ENCODE results near the gene TARBP2.

Gene TARBP2

GRCh38 chr12:53524476-53524875 lies 23.4 kb downstream of the TARBP2 start:
- no peak for DNase-seq (ENCODE audit: insufficient read length, low spot score)
- FAIRE-seq: no peak
- TF ChIP-seq POU2F2 (IDR thresholded peaks at IDR 0.05; ENCODE audit: low read depth, low read length) (no peak), PAX5 (IDR thresholded peaks at IDR 0.05; ENCODE audit: insufficient read depth, low read length, severe bottlenecking) (no peak)

- TF ChIP-seq TAF1 (IDR thresholded peaks at IDR 0.05; ENCODE audit: low read depth, low read length) (no peak), POU2F2 (IDR thresholded peaks at IDR 0.05; ENCODE audit: low read depth, low read length) (no peak), POLR2AphosphoS5 (IDR thresholded peaks at IDR 0.05; ENCODE audit: low read depth, low read length) (no peak), PAX5 (IDR thresholded peaks at IDR 0.05; ENCODE audit: insufficient read depth, low read length, severe bottlenecking) (no peak), POLR2A (IDR thresholded peaks at IDR 0.05; ENCODE audit: low read depth, low read length) (no peak)
- DNase-seq (ENCODE audit: insufficient read length, low spot score) (no peak), FAIRE-seq (no peak)
Observed at GRCh38 chr12:53530061-53530460, 29.0 kb downstream of the TARBP2 start.

DNA sequence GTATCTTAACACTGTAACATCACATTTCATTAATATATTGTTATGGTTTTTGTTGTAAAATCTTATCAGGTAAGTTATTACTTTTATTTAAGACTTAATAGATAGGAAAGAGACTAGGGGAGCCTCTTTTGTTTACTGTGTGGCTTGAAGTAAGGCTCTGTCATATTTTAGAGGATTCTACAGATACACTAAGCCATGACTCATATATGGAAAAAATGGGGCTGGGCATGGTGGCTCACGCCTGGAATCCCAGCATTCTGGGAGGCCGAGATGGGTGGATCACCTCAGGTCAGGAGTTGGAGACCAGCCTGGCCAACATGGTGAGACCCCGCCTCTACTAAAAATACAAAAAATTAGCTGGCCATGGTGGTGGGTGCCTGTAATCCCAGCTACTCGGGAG lies 29.8 kb downstream of the TARBP2 start:
- TF ChIP-seq SPI1 (IDR thresholded peaks at IDR 0.05; ENCODE audit: low read depth, low read length) (no peak), POLR2A (IDR thresholded peaks at IDR 0.05; ENCODE audit: low read depth, low read length) (no peak), PAX5 (IDR thresholded peaks at IDR 0.05; ENCODE audit: insufficient read depth, low read length, severe bottlenecking) (no peak), POLR2AphosphoS5 (IDR thresholded peaks at IDR 0.05; ENCODE audit: low read depth, low read length) (no peak), POU2F2 (IDR thresholded peaks at IDR 0.05; ENCODE audit: low read depth, low read length) (no peak), TAF1 (IDR thresholded peaks at IDR 0.05; ENCODE audit: low read depth, low read length) (no peak)
- DNase-seq (ENCODE audit: insufficient read length, low spot score) (no peak), FAIRE-seq (no peak)

DNA sequence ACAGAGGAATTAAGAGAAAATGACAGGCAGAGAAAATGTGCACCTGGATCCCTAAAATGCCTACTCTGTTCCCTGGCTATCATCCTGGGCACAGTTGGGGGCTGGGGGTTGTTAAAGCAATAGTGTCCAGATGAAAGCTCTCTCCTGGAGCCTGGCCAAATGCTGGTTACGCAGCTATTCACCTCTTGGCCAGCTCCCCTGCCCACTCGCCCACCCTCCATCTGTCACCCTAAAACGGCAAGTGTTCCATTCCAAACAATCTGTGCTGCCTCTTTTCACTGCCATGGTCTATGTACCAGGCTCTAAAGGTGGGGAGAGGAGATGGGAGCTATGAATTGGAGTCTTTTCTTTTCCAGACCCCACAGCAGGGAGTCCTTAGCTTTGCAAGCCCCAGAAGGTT lies 30.9 kb downstream of the TARBP2 start:
- FAIRE-seq (no peak), DNase-seq (ENCODE audit: insufficient read length, low spot score) (no peak)
- TF ChIP-seq PAX5 (IDR thresholded peaks at IDR 0.05; ENCODE audit: insufficient read depth, low read length, severe bottlenecking): no peak
- TF ChIP-seq SPI1 (IDR thresholded peaks at IDR 0.05; ENCODE audit: low read depth, low read length): no peak
- TF ChIP-seq POU2F2 (IDR thresholded peaks at IDR 0.05; ENCODE audit: low read depth, low read length): no peak
- no peak for TF ChIP-seq POLR2AphosphoS5 (IDR thresholded peaks at IDR 0.05; ENCODE audit: low read depth, low read length)
- TF ChIP-seq TAF1 (IDR thresholded peaks at IDR 0.05; ENCODE audit: low read depth, low read length): no peak
- TF ChIP-seq POLR2A (IDR thresholded peaks at IDR 0.05; ENCODE audit: low read depth, low read length): no peak

- DNase-seq (ENCODE audit: insufficient read length, low spot score) (no peak), FAIRE-seq (no peak)
- TF ChIP-seq SPI1 (IDR thresholded peaks at IDR 0.05; ENCODE audit: low read depth, low read length) (no peak), POU2F2 (IDR thresholded peaks at IDR 0.05; ENCODE audit: low read depth, low read length) (no peak), PAX5 (IDR thresholded peaks at IDR 0.05; ENCODE audit: insufficient read depth, low read length, severe bottlenecking) (no peak), POLR2AphosphoS5 (IDR thresholded peaks at IDR 0.05; ENCODE audit: low read depth, low read length) (no peak), TAF1 (IDR thresholded peaks at IDR 0.05; ENCODE audit: low read depth, low read length) (no peak), POLR2A (IDR thresholded peaks at IDR 0.05; ENCODE audit: low read depth, low read length) (no peak)
Observed at GRCh38 chr12:53532524-53533445, 31.7 kb downstream of the TARBP2 start.

DNA sequence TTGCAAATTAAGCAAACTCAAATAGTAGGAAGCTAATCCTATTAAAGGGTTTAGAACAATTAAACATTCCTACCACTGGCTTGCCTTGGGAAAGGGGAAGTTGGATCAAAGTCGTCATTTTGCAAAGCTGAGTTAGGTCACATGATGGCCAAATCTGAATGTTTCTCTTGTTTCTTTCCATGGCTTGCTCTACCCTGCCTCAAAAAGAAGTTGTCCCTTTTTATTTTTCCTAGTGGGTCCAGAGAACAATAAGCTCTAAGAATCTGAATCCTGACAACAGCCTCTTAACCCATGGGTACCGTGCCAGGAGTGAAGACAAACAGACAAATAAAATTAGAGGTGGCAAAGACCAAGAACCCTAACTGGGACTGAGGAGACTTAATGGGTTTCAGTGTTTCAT lies 32.4 kb downstream of the TARBP2 start:
- FAIRE-seq (no peak), DNase-seq (ENCODE audit: insufficient read length, low spot score) (no peak)
- no peak for TF ChIP-seq POU2F2 (IDR thresholded peaks at IDR 0.05; ENCODE audit: low read depth, low read length)
- TF ChIP-seq POLR2AphosphoS5 (IDR thresholded peaks at IDR 0.05; ENCODE audit: low read depth, low read length): no peak
- no peak for TF ChIP-seq TAF1 (IDR thresholded peaks at IDR 0.05; ENCODE audit: low read depth, low read length)
- no peak for TF ChIP-seq SPI1 (IDR thresholded peaks at IDR 0.05; ENCODE audit: low read depth, low read length)
- no peak for TF ChIP-seq PAX5 (IDR thresholded peaks at IDR 0.05; ENCODE audit: insufficient read depth, low read length, severe bottlenecking)
- TF ChIP-seq POLR2A (IDR thresholded peaks at IDR 0.05; ENCODE audit: low read depth, low read length): no peak

- DNase-seq (ENCODE audit: insufficient read length, low spot score) (no peak), FAIRE-seq (no peak)
- no peak for TF ChIP-seq SPI1 (IDR thresholded peaks at IDR 0.05; ENCODE audit: low read depth, low read length)
- no peak for TF ChIP-seq POLR2A (IDR thresholded peaks at IDR 0.05; ENCODE audit: low read depth, low read length)
- TF ChIP-seq TAF1 (IDR thresholded peaks at IDR 0.05; ENCODE audit: low read depth, low read length): no peak
- TF ChIP-seq PAX5 (IDR thresholded peaks at IDR 0.05; ENCODE audit: insufficient read depth, low read length, severe bottlenecking): no peak
- no peak for TF ChIP-seq POLR2AphosphoS5 (IDR thresholded peaks at IDR 0.05; ENCODE audit: low read depth, low read length)
- TF ChIP-seq POU2F2 (IDR thresholded peaks at IDR 0.05; ENCODE audit: low read depth, low read length): no peak
Observed at GRCh38 chr12:53536962-53537361, 35.9 kb downstream of the TARBP2 start.

- FAIRE-seq (no peak), DNase-seq (ENCODE audit: insufficient read length, low spot score) (no peak)
- no peak for TF ChIP-seq SPI1 (IDR thresholded peaks at IDR 0.05; ENCODE audit: low read depth, low read length)
- no peak for TF ChIP-seq POLR2AphosphoS5 (IDR thresholded peaks at IDR 0.05; ENCODE audit: low read depth, low read length)
- TF ChIP-seq PAX5 (IDR thresholded peaks at IDR 0.05; ENCODE audit: insufficient read depth, low read length, severe bottlenecking): no peak
- TF ChIP-seq POU2F2 (IDR thresholded peaks at IDR 0.05; ENCODE audit: low read depth, low read length): no peak
- TF ChIP-seq POLR2A (IDR thresholded peaks at IDR 0.05; ENCODE audit: low read depth, low read length): no peak
- TF ChIP-seq TAF1 (IDR thresholded peaks at IDR 0.05; ENCODE audit: low read depth, low read length): no peak
Observed at GRCh38 chr12:53538209-53538689, 37.2 kb downstream of the TARBP2 start.

DNA sequence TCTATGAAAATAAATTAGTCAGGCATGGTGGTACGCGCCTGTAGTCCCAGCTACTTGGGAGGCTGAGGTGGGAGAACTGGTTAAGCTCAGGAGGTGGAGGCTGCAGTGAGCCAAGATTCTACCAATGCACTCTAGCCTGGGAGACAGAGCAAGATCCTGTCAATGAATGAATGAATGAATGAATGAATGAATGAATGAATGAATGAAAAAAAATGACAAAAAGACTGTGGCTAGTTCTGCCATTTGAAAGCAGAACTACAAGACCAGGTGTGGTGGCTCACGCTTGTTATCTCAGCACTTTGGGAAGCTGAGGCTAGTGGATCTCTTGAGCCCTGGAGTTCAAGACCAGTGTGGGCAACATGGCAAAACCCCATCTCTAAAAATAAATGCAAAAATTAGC lies 38.4 kb downstream of the TARBP2 start:
- TF ChIP-seq POLR2AphosphoS5 (IDR thresholded peaks at IDR 0.05; ENCODE audit: low read depth, low read length): no peak
- TF ChIP-seq PAX5 (IDR thresholded peaks at IDR 0.05; ENCODE audit: insufficient read depth, low read length, severe bottlenecking): no peak
- no peak for TF ChIP-seq SPI1 (IDR thresholded peaks at IDR 0.05; ENCODE audit: low read depth, low read length)
- TF ChIP-seq TAF1 (IDR thresholded peaks at IDR 0.05; ENCODE audit: low read depth, low read length): no peak
- TF ChIP-seq POU2F2 (IDR thresholded peaks at IDR 0.05; ENCODE audit: low read depth, low read length): no peak
- no peak for TF ChIP-seq POLR2A (IDR thresholded peaks at IDR 0.05; ENCODE audit: low read depth, low read length)
- FAIRE-seq: no peak
- DNase-seq (ENCODE audit: insufficient read length, low spot score): no peak

Data from GM12891 (cell line).